Neural cell (in vitro differentiated cells): ENCODE results near the gene ARL8A.

ENCODE experiments used
- EP300 ChIP-seq: fragments of 450-650 bp; conservative IDR thresholded peaks from 2 replicates; pipeline ENCODE4 v1.6.1; 2014; ENCODE audit warnings: antibody characterized with exemption, mild to moderate bottlenecking, moderate library complexity; ENCODE audit not compliant: poor library complexity, severe bottlenecking
- EZH2 ChIP-seq: fragments of 200-600, 300-800 bp; shearing (Covaris generic), sonication (generic); IDR thresholded peaks from 2 replicates; pipeline ENCODE4 v1.6.1; 2014; ENCODE audit warnings: antibody characterized with exemption, low read length, borderline replicate concordance, mild to moderate bottlenecking; ENCODE audit not compliant: insufficient read depth, poor library complexity, severe bottlenecking
- RAD21 ChIP-seq: fragments of 450-650 bp; conservative IDR thresholded peaks from 2 replicates; pipeline ENCODE4 v1.6.1; 2014; ENCODE audit warnings: antibody characterized with exemption, mild to moderate bottlenecking, moderate library complexity
- TF ChIP-seq, protein P1 (sequence below): fragments of 450-650 bp; IDR thresholded peaks from 2 replicates; pipeline ENCODE4 v1.5.1; 2014; ENCODE audit warnings: antibody characterized with exemption, mild to moderate bottlenecking, moderate library complexity; ENCODE audit not compliant: poor library complexity, severe bottlenecking
- TF ChIP-seq, protein P2 (sequence below): IDR thresholded peaks from 2 replicates; pipeline ENCODE4 v1.6.1; 2012; ENCODE audit warnings: borderline replicate concordance

DNA sequence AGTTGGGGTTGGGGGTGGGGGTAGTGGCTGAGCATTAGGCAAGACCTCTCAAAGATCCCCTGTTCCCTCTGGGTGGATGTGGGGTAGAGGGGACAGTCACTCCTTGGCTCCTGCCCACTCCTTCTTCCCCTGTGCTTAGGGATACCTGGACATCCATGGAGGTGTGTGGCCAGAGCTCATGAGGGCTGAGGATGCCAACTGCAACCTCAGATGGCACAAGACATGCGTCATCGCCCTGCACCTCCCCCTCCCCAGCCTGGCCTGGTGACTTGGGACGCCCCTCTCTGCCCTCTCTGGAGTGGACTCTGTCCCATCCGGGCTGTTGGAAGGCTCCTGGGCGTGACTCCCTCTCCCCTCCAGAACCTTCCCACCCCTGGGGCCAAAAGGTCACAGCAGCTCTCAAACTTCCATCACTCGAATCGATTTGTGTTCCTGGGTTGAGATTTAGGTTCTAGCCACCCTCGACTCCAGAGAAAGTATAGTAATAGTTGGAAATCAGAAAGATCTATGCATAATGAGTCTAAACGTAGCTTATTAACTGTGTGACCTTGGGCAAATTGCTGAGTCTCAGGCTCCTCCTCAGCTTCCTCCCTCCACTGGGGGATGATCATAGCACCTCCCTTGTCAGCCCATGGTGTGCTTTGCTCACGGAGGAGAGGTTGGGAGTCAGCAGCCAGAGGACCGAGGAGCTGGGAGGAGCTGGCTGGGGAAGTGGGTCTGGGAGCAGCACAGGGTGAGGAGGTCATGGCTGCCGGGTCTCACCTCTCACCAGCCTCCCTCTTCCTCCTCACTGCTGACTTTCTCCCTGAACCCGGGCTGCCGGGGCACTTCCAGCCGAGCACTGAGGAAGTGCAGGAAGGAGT, 18.1 kb upstream of the ARL8A start:
- TF ChIP-seq EZH2 (no peak), EP300 (no peak), RAD21 (no peak)
- TF ChIP-seq, protein P1, sequence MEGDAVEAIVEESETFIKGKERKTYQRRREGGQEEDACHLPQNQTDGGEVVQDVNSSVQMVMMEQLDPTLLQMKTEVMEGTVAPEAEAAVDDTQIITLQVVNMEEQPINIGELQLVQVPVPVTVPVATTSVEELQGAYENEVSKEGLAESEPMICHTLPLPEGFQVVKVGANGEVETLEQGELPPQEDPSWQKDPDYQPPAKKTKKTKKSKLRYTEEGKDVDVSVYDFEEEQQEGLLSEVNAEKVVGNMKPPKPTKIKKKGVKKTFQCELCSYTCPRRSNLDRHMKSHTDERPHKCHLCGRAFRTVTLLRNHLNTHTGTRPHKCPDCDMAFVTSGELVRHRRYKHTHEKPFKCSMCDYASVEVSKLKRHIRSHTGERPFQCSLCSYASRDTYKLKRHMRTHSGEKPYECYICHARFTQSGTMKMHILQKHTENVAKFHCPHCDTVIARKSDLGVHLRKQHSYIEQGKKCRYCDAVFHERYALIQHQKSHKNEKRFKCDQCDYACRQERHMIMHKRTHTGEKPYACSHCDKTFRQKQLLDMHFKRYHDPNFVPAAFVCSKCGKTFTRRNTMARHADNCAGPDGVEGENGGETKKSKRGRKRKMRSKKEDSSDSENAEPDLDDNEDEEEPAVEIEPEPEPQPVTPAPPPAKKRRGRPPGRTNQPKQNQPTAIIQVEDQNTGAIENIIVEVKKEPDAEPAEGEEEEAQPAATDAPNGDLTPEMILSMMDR = no peak
- TF ChIP-seq, protein P2, sequence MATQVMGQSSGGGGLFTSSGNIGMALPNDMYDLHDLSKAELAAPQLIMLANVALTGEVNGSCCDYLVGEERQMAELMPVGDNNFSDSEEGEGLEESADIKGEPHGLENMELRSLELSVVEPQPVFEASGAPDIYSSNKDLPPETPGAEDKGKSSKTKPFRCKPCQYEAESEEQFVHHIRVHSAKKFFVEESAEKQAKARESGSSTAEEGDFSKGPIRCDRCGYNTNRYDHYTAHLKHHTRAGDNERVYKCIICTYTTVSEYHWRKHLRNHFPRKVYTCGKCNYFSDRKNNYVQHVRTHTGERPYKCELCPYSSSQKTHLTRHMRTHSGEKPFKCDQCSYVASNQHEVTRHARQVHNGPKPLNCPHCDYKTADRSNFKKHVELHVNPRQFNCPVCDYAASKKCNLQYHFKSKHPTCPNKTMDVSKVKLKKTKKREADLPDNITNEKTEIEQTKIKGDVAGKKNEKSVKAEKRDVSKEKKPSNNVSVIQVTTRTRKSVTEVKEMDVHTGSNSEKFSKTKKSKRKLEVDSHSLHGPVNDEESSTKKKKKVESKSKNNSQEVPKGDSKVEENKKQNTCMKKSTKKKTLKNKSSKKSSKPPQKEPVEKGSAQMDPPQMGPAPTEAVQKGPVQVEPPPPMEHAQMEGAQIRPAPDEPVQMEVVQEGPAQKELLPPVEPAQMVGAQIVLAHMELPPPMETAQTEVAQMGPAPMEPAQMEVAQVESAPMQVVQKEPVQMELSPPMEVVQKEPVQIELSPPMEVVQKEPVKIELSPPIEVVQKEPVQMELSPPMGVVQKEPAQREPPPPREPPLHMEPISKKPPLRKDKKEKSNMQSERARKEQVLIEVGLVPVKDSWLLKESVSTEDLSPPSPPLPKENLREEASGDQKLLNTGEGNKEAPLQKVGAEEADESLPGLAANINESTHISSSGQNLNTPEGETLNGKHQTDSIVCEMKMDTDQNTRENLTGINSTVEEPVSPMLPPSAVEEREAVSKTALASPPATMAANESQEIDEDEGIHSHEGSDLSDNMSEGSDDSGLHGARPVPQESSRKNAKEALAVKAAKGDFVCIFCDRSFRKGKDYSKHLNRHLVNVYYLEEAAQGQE = no peak
